ENCODE measurements around the gene RPS15. TPM values are rescaled to one million over a fixed set of nuclear protein-coding genes. Genes with fewer than 3 reads are reported as not detected.

RPS15 gene
- total and polyA plus RNA-seq, 2 of the 13 experiments (the other 11 are each of a cell fraction or from before 2014, with no cell fraction given), result 695 to 1,411 TPM

- TF ChIP-seq POLR2AphosphoS2 (IDR thresholded peaks at IDR 0.05; ENCODE audit: low read depth, low read length) (peak; percentile 95; the same call in 1 of the 2 replicates), ESRRA (CRISPR knock-in tag; IDR thresholded peaks at IDR 0.05; ENCODE audit: low read depth) (peak; percentile 77; the same call in 1 of the 2 replicates), ZNF790 (CRISPR knock-in tag; IDR thresholded peaks at IDR 0.05; ENCODE audit: borderline replicate concordance) (peak; percentile 97), ZNF3 (CRISPR knock-in tag; IDR thresholded peaks at IDR 0.05) (no peak), ZNF614 (CRISPR knock-in tag; IDR thresholded peaks at IDR 0.05; ENCODE audit: borderline replicate concordance) (peak; percentile 93), SIN3A (IDR thresholded peaks at IDR 0.05; ENCODE audit: borderline replicate concordance, low read depth, low read length) (peak; percentile 68; the same call in 1 of the 2 replicates), SMARCC2 (IDR thresholded peaks at IDR 0.05) (no peak), ZBTB43 (CRISPR knock-in tag; conservative IDR thresholded peaks at IDR 0.05) (peak; percentile 87; the same call in 1 of the 2 replicates), PRDM10 (CRISPR knock-in tag; IDR thresholded peaks at IDR 0.05; ENCODE audit: low read depth) (peak; percentile 89), BCL6 (CRISPR knock-in tag; IDR thresholded peaks at IDR 0.05) (peak; percentile 69; the same call in 1 of the 2 replicates), CSRNP1 (CRISPR knock-in tag; IDR thresholded peaks at IDR 0.05) (peak; percentile 65), ZFP41 (CRISPR knock-in tag; IDR thresholded peaks at IDR 0.05; ENCODE audit: borderline replicate concordance) (no peak), ZIK1 (CRISPR knock-in tag; IDR thresholded peaks at IDR 0.05; ENCODE audit: borderline replicate concordance, low read depth) (peak; percentile 90), ZNF605 (CRISPR knock-in tag; IDR thresholded peaks at IDR 0.05) (peak; percentile 90), SCMH1 (CRISPR knock-in tag; IDR thresholded peaks at IDR 0.05; ENCODE audit: borderline replicate concordance) (no peak), ZNF432 (CRISPR knock-in tag; IDR thresholded peaks at IDR 0.05; ENCODE audit: borderline replicate concordance) (no peak), PRMT3 (CRISPR knock-in tag; IDR thresholded peaks at IDR 0.05; ENCODE audit: borderline replicate concordance, low read depth) (no peak)
- TF ChIP-seq, protein P1, sequence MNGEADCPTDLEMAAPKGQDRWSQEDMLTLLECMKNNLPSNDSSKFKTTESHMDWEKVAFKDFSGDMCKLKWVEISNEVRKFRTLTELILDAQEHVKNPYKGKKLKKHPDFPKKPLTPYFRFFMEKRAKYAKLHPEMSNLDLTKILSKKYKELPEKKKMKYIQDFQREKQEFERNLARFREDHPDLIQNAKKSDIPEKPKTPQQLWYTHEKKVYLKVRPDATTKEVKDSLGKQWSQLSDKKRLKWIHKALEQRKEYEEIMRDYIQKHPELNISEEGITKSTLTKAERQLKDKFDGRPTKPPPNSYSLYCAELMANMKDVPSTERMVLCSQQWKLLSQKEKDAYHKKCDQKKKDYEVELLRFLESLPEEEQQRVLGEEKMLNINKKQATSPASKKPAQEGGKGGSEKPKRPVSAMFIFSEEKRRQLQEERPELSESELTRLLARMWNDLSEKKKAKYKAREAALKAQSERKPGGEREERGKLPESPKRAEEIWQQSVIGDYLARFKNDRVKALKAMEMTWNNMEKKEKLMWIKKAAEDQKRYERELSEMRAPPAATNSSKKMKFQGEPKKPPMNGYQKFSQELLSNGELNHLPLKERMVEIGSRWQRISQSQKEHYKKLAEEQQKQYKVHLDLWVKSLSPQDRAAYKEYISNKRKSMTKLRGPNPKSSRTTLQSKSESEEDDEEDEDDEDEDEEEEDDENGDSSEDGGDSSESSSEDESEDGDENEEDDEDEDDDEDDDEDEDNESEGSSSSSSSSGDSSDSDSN (CRISPR knock-in tag; IDR thresholded peaks at IDR 0.05), result peak; percentile 94
Measured at GRCh38 chr19:1438035-1438932, at the start of gene RPS15 (continued).
